Dendritic cell treated with granulocyte-macrophage colony-stimulating factor and Interleukin-4, amounts not matched to agents 40 ng/mL and 50 ng/mL, for 4 days (primary cell): ENCODE data around the gene TMEM59.
"Not testable (repeated sequence)": the region's sequence is repeated elsewhere in the genome, so short reads cannot be mapped to it uniquely, and the experiment has no call there.

Experiments used
- H3K27ac Mint-ChIP-seq: one replicate; pipeline ENCODE4 v1.8.0; 2022; ENCODE audit warnings: mild to moderate bottlenecking, mixed read lengths
- H3K27me3 Mint-ChIP-seq: one replicate; pipeline ENCODE4 v1.8.0; 2022; ENCODE audit warnings: mild to moderate bottlenecking, mixed read lengths
- H3K36me3 Mint-ChIP-seq: one replicate; pipeline ENCODE4 v1.8.0; 2022; ENCODE audit warnings: low read depth, mixed read lengths
- H3K4me1 Mint-ChIP-seq: one replicate; pipeline ENCODE4 v1.8.0; 2022; ENCODE audit warnings: low read depth, mixed read lengths
- H3K4me3 Mint-ChIP-seq: one replicate; pipeline ENCODE4 v1.8.0; 2022; ENCODE audit warnings: mild to moderate bottlenecking, moderate library complexity, mixed read lengths
- H3K9me3 Mint-ChIP-seq: one replicate; pipeline ENCODE4 v1.8.0; 2022; ENCODE audit warnings: mixed read lengths
- intact Hi-C: fragments of 100-400 bp; cut with micrococcal nuclease; formaldehyde crosslinking; loops from one replicate; pipeline ENCODE4 v1.15.0; 2022

Gene TMEM59

GRCh38 chr1:54013393-54014008 lies 39.5 kb downstream of the TMEM59 start:
- H3K27me3 Mint-ChIP-seq, result peaks cover 4% of the 10 kb centered on the region
- H3K4me1 Mint-ChIP-seq, result no peaks in the 10 kb centered on the region
- intact Hi-C loops, result no loop called here
- H3K27ac Mint-ChIP-seq, result no peak overlapping the region
- H3K9me3 Mint-ChIP-seq, result no peaks in the 10 kb centered on the region
- no peak overlapping the region for H3K4me3 Mint-ChIP-seq
- no peaks in the 10 kb centered on the region for H3K36me3 Mint-ChIP-seq

GRCh38 chr1:54012863-54013262 lies 40.1 kb downstream of the TMEM59 start:
- no peaks in the 10 kb centered on the region for H3K9me3 Mint-ChIP-seq
- no peaks in the 10 kb centered on the region for H3K36me3 Mint-ChIP-seq
- H3K27ac Mint-ChIP-seq, result no peak overlapping the region
- intact Hi-C loops, result no loop called here
- no peaks in the 10 kb centered on the region for H3K4me1 Mint-ChIP-seq
- H3K27me3 Mint-ChIP-seq, result peaks cover 4% of the 10 kb centered on the region
- no peak overlapping the region for H3K4me3 Mint-ChIP-seq

GRCh38 chr1:54012008-54012325 lies 41.0 kb downstream of the TMEM59 start:
- H3K4me3 Mint-ChIP-seq, result no peak overlapping the region
- H3K9me3 Mint-ChIP-seq, result no peaks in the 10 kb centered on the region
- intact Hi-C loops, result no loop called here
- peaks cover 1% of the 10 kb centered on the region for H3K27me3 Mint-ChIP-seq
- H3K4me1 Mint-ChIP-seq, result no peaks in the 10 kb centered on the region
- no peak overlapping the region for H3K27ac Mint-ChIP-seq
- no peaks in the 10 kb centered on the region for H3K36me3 Mint-ChIP-seq

- Mint-ChIP-seq H3K4me3 (no peak overlapping the region), H3K9me3 (no peaks in the 10 kb centered on the region), H3K27me3 (peaks cover 1% of the 10 kb centered on the region), H3K27ac (no peak overlapping the region), H3K36me3 (no peaks in the 10 kb centered on the region), H3K4me1 (no peaks in the 10 kb centered on the region)
- intact Hi-C loops, result no loop called here
Measured at GRCh38 chr1:54011316-54012007, 41.5 kb downstream of the TMEM59 start.

- intact Hi-C loops, result no loop called here
- Mint-ChIP-seq H3K27me3 (peaks cover 1% of the 10 kb centered on the region), H3K36me3 (no peaks in the 10 kb centered on the region), H3K4me3 (no peak overlapping the region), H3K27ac (no peak overlapping the region), H3K4me1 (no peaks in the 10 kb centered on the region), H3K9me3 (no peaks in the 10 kb centered on the region)
Measured at GRCh38 chr1:54010415-54011117, 42.4 kb downstream of the TMEM59 start.

- intact Hi-C loops, result no loop called here
- Mint-ChIP-seq H3K9me3 (no peaks in the 10 kb centered on the region), H3K27me3 (peaks cover 1% of the 10 kb centered on the region)
Measured at GRCh38 chr1:54009406-54009805, 43.6 kb downstream of the TMEM59 start.

DNA sequence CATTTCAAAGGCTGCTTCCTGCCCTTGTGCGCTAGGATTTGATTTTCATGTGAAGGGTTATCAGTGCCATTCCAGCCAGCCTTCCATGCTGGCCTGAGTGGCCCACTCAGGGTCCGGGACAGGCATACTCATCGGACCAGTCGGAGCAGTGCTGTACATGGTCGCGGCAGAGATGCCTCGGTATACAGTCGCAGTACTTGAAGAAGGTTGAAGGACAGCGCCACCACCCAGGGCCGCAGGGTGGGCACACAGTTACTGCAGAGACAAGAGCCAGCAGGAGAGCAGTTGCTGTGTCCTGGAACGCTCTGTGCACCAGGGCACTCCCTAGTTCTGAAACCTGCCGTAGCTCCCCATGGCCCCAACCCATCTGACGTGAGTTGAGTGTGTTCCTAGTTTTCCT lies 44.1 kb downstream of the TMEM59 start:
- Mint-ChIP-seq H3K4me1 (no peaks in the 10 kb centered on the region), H3K27ac (no peak overlapping the region), H3K27me3 (peaks cover 1% of the 10 kb centered on the region), H3K4me3 (no peak overlapping the region), H3K36me3 (no peaks in the 10 kb centered on the region), H3K9me3 (no peaks in the 10 kb centered on the region)
- intact Hi-C loops, result no loop called here

More at GRCh38 chr1:54009406-54009805, 43.6 kb downstream of the TMEM59 start:
- Mint-ChIP-seq H3K4me1 (no peaks in the 10 kb centered on the region), H3K36me3 (no peaks in the 10 kb centered on the region), H3K4me3 (no peak overlapping the region), H3K27ac (no peak overlapping the region)

DNA sequence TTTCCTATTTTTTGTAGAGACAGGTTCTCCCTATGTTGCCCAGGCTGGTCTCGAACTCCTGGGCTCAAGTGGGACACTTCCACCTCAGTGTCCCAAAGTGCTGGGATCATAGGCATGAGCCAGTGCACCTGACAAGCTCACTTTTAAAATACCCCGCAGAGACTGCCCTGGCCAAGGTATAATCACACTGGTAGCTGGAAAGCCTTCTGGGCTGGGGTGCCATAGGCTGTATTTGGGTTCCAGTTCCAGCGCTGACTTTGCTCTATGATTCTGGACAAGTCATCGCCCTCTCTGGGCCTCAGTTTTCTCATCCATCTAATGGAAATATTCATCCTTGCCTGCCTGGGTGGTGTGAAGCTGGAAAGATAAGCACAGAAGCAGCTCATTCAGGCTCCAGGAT lies 45.4 kb downstream of the TMEM59 start:
- Mint-ChIP-seq H3K27me3 (peaks cover 1% of the 10 kb centered on the region), H3K27ac (no peak overlapping the region), H3K36me3 (no peaks in the 10 kb centered on the region), H3K4me3 (no peak overlapping the region), H3K9me3 (no peaks in the 10 kb centered on the region), H3K4me1 (no peaks in the 10 kb centered on the region)
- intact Hi-C loops, result no loop called here

GRCh38 chr1:54006508-54006907 lies 46.5 kb downstream of the TMEM59 start:
- Mint-ChIP-seq H3K27ac (no peak overlapping the region), H3K27me3 (peaks cover 1% of the 10 kb centered on the region), H3K4me3 (no peak overlapping the region), H3K36me3 (no peaks in the 10 kb centered on the region), H3K4me1 (no peaks in the 10 kb centered on the region), H3K9me3 (no peaks in the 10 kb centered on the region)
- intact Hi-C loops, result no loop called here

- H3K4me3 Mint-ChIP-seq, result no peak overlapping the region
- no peaks in the 10 kb centered on the region for H3K36me3 Mint-ChIP-seq
- no peaks in the 10 kb centered on the region for H3K27me3 Mint-ChIP-seq
- intact Hi-C loops, result no loop called here
- H3K27ac Mint-ChIP-seq, result no peak overlapping the region
- no peaks in the 10 kb centered on the region for H3K9me3 Mint-ChIP-seq
- no peaks in the 10 kb centered on the region for H3K4me1 Mint-ChIP-seq
Measured at GRCh38 chr1:54004481-54005049, 48.4 kb downstream of the TMEM59 start.

GRCh38 chr1:54003750-54004480 lies 49.1 kb downstream of the TMEM59 start:
- intact Hi-C loops, H3K27me3 Mint-ChIP-seq, H3K4me3 Mint-ChIP-seq, H3K27ac Mint-ChIP-seq, H3K9me3 Mint-ChIP-seq, H3K36me3 Mint-ChIP-seq, H3K4me1 Mint-ChIP-seq: not testable (repeated sequence)

GRCh38 chr1:54003249-54003646 lies 49.8 kb downstream of the TMEM59 start:
- Mint-ChIP-seq H3K27me3 (no peaks in the 10 kb centered on the region), H3K27ac (no peak overlapping the region), H3K4me3 (no peak overlapping the region), H3K4me1 (no peaks in the 10 kb centered on the region), H3K36me3 (no peaks in the 10 kb centered on the region), H3K9me3 (no peaks in the 10 kb centered on the region)
- intact Hi-C loops, result no loop called here

GRCh38 chr1:54002544-54003248 lies 50.3 kb downstream of the TMEM59 start:
- intact Hi-C loops, result no loop called here
- H3K27me3 Mint-ChIP-seq, result no peaks in the 10 kb centered on the region
- H3K4me3 Mint-ChIP-seq, result no peak overlapping the region
- no peaks in the 10 kb centered on the region for H3K36me3 Mint-ChIP-seq
- H3K27ac Mint-ChIP-seq, result no peak overlapping the region
- H3K4me1 Mint-ChIP-seq, result no peaks in the 10 kb centered on the region
- no peaks in the 10 kb centered on the region for H3K9me3 Mint-ChIP-seq
